ENCODE measurements around the gene KMO. TPM values are rescaled to one million over a fixed set of nuclear protein-coding genes. Genes with fewer than 3 reads are reported as not detected.

Gene KMO
- total RNA-seq, 1 experiment from 2014 or later, result not detected

- Histone ChIP-seq H2BK5ac (ENCODE audit: insufficient read length, low read length) (no peak overlapping the region), H3K56ac (ENCODE audit: insufficient read length, low read depth, low read length) (no peak overlapping the region), H3K79me2 (ENCODE audit: insufficient read depth, low read length) (no peaks in the 10 kb centered on the region), H2AFZ (ENCODE audit: low read length) (no peak overlapping the region), H3K14ac (ENCODE audit: insufficient read depth, low read length) (no peak overlapping the region), H3K27ac (ENCODE audit: insufficient read length, low read depth, low read length) (no peak overlapping the region), H3K23ac (ENCODE audit: insufficient read length, low read depth, low read length) (no peak overlapping the region), H3K79me1 (ENCODE audit: insufficient read depth, low read depth, low read length, poor library complexity, severe bottlenecking) (no peaks in the 10 kb centered on the region), H4K8ac (replicated peaks; ENCODE audit: insufficient read length, low read depth, low read length) (no peak overlapping the region), H3K18ac (ENCODE audit: insufficient read length, low read depth, low read length) (no peak overlapping the region), H3K4ac (ENCODE audit: low read depth, low read length) (no peak overlapping the region), H2BK12ac (ENCODE audit: insufficient read length, low read depth, low read length) (no peak overlapping the region), H4K5ac (ENCODE audit: insufficient read length, low read depth, low read length) (no peak overlapping the region), H3K9ac (ENCODE audit: extremely low read depth, insufficient read length, low read length) (no peak overlapping the region), H4K91ac (ENCODE audit: insufficient read length, low read depth, low read length) (no peak overlapping the region), H2BK120ac (ENCODE audit: low read depth, low read length, poor library complexity, severe bottlenecking) (no peak overlapping the region), H4K20me1 (ENCODE audit: control insufficient read depth, insufficient read depth, insufficient read length) (no peaks in the 10 kb centered on the region), H2BK20ac (ENCODE audit: low read depth, low read length, poor library complexity, severe bottlenecking) (no peak overlapping the region), H3K9me3 (ENCODE audit: control insufficient read depth, low read depth, low read length) (no peaks in the 10 kb centered on the region), H2BK15ac (ENCODE audit: low read depth, low read length) (no peak overlapping the region), H3T11ph (ENCODE audit: low read length) (no peak overlapping the region), H3K4me2 (ENCODE audit: insufficient read depth, insufficient read length, low read length) (no peak overlapping the region), H3K4me1 (ENCODE audit: insufficient read depth, low read length) (no peaks in the 10 kb centered on the region), H2AK5ac (ENCODE audit: insufficient read length, low read length) (no peak overlapping the region), H3K27me3 (ENCODE audit: insufficient read depth, low read length) (no peaks in the 10 kb centered on the region), H3K23me2 (ENCODE audit: insufficient read length, low read depth, low read length, poor library complexity, severe bottlenecking) (no peaks in the 10 kb centered on the region)
- DNase-seq, result no peak
- H3K27ac Mint-ChIP-seq, result no peak overlapping the region
- H3K4me3 Mint-ChIP-seq, result no peak overlapping the region
- no peaks in the 10 kb centered on the region; the same call in 1 of the 2 replicates for H3K27me3 Mint-ChIP-seq (ENCODE audit: low read depth)
- H3K4me1 Mint-ChIP-seq, result peaks cover 0 to 8% of the 10 kb centered on the region in 2 experiments; a peak in 1 of 4 replicates
- peaks cover 0 to 4% (median 0%) of the 10 kb centered on the region in 3 experiments; a peak in 1 of 7 replicates for H3K36me3 Mint-ChIP-seq (ENCODE audit: insufficient read depth in 1 of 3, low read depth in 3 of 3)
- no peak for TF ChIP-seq CTCF (conservative IDR thresholded peaks at IDR 0.05)
- H3K9me3 Mint-ChIP-seq, result peaks cover 2 to 4% of the 10 kb centered on the region in 2 experiments; a peak in 4 of 5 replicates
These were observed 42.0 kb downstream of the KMO start for GRCh38 chr1:241574154-241574553.
